WI38 (cell line): Measurements from ENCODE around the gene SLC2A6.

Experiments
- H3K4me3 ChIP-seq: 2 replicates; pipeline ENCODE4 v1.5.1; 2011; ENCODE audit warnings: low read depth, mild to moderate bottlenecking, control low read depth, low read length
- TF ChIP-seq, protein P1 (sequence below): IDR thresholded peaks from 2 replicates; pipeline ENCODE4 v1.5.1; 2012; ENCODE audit warnings: low read depth, mild to moderate bottlenecking, control low read depth, low read length

The SLC2A6 gene

DNA sequence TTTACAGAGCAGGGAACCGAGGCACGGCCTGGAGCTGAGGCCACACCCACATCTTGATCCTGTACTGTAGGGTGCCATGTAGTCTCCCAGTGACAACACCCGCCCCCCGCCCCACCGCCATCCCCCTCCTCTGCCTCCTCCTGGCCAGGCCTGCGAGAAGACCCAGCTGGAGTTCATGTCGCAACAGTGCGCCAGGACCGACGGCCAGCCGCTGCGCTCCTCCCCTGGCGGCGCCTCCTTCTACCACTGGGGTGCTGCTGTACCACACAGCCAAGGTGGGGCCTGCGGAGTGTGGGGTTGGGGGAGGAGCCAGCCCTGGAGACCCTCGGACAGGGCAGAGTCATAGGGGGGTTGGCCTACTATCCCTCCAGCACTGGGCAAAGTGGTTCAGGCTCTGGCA is 42.2 kb downstream of the SLC2A6 start:
- H3K4me3 ChIP-seq = no peak overlapping the region
- TF ChIP-seq, protein P1, sequence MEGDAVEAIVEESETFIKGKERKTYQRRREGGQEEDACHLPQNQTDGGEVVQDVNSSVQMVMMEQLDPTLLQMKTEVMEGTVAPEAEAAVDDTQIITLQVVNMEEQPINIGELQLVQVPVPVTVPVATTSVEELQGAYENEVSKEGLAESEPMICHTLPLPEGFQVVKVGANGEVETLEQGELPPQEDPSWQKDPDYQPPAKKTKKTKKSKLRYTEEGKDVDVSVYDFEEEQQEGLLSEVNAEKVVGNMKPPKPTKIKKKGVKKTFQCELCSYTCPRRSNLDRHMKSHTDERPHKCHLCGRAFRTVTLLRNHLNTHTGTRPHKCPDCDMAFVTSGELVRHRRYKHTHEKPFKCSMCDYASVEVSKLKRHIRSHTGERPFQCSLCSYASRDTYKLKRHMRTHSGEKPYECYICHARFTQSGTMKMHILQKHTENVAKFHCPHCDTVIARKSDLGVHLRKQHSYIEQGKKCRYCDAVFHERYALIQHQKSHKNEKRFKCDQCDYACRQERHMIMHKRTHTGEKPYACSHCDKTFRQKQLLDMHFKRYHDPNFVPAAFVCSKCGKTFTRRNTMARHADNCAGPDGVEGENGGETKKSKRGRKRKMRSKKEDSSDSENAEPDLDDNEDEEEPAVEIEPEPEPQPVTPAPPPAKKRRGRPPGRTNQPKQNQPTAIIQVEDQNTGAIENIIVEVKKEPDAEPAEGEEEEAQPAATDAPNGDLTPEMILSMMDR = no peak

DNA sequence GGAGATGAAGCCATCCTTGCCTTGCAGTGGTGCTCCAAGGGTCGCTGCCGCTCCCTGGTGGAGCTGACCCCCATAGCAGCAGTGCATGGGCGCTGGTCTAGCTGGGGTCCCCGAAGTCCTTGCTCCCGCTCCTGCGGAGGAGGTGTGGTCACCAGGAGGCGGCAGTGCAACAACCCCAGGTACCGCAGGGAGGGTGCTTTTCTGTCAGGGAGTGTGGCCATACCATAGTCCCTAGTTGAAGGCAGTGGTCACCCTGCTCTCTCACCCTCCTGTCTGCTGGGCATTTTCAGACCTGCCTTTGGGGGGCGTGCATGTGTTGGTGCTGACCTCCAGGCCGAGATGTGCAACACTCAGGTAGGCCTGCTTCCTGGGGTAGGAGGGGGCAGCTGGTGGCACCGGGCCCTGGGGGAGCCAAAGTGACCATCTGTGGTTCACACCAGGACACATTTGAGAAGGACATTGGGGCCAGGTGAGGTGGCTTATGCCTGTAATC is 45.5 kb downstream of the SLC2A6 start:
- no peak overlapping the region for H3K4me3 ChIP-seq
- TF ChIP-seq, protein P1 = no peak

DNA sequence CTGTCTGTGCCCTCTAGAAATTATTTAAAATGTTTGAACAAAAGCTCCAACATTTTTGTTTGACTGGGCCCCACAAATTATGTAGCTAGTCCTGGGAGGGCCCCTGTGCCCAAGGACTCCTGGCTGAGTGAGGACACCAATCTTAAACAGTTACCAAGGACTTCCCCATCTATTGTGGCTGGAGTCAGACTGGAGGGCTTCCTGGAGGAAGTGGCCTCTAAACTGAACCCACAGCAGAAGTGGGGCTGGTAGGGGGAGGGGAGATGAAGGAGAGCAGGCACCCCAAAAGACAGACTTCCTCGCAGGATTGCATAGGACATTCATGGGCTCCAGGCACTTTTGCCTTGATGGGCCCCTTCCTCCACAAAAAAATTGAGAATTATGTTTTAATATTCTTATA is 48.7 kb downstream of the SLC2A6 start:
- TF ChIP-seq, protein P1 = no peak
- no peak overlapping the region for H3K4me3 ChIP-seq

- TF ChIP-seq, protein P1 = peak; percentile 14; the same call in 1 of the 2 replicates
- no peak overlapping the region for H3K4me3 ChIP-seq
Observed at GRCh38 chr9:133429641-133430161, 49.2 kb downstream of the SLC2A6 start.

GRCh38 chr9:133429214-133429613 is 49.7 kb downstream of the SLC2A6 start:
- H3K4me3 ChIP-seq = no peak overlapping the region
- TF ChIP-seq, protein P1 = no peak

GRCh38 chr9:133428617-133429101 is 50.2 kb downstream of the SLC2A6 start:
- H3K4me3 ChIP-seq = no peak overlapping the region

More at GRCh38 chr9:133428617-133429101, 50.2 kb downstream of the SLC2A6 start:
- TF ChIP-seq, protein P1 = no peak
